ENCODE results near the gene FOSL1. TPM values are rescaled to one million over a fixed set of nuclear protein-coding genes. Genes with fewer than 3 reads are reported as not detected.

FOSL1 gene
- polyA plus RNA-seq (2013, experiment 1 of 2; ENCODE audit: insufficient read length): 167 TPM
- 32.8 TPM for polyA plus RNA-seq (2013, experiment 2 of 2; ENCODE audit: insufficient read length)

GRCh38 chr11:65900125-65900898 lies at the start of gene FOSL1:
TSS of gene FOSL1 (minus strand) at chr11:65900388. CDS start at chr11:65900339, 49 bp downstream.
- peak; percentile 97 for DNase-seq

GRCh38 chr11:65947603-65948125 lies 47.5 kb upstream of the FOSL1 start:
- no peak for DNase-seq

DNA sequence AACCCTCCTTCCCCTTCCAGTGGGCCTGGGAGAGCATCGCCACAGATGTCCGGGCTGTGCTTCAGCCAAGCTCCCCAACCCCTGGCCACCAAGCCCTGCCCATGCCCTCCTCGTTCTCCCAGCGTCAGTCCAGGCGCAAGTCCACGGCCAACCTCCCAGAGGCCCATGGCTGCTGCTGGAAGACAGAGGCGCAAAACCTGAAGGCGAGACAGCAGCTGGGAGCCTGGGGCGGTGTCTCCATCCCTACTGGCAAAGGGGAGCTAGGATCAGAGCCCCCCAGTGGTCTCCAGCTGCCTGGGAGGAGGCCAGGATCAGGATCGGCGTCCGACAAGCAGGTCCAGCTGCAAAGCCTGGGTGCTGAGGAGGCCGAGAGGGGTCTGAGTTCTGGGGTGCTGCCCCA lies 46.9 kb upstream of the FOSL1 start:
- DNase-seq: no peak

GRCh38 chr11:65946655-65947054 lies 46.5 kb upstream of the FOSL1 start:
- no peak for DNase-seq

- no peak for DNase-seq
Measured at GRCh38 chr11:65945941-65946558, 45.9 kb upstream of the FOSL1 start.

DNA sequence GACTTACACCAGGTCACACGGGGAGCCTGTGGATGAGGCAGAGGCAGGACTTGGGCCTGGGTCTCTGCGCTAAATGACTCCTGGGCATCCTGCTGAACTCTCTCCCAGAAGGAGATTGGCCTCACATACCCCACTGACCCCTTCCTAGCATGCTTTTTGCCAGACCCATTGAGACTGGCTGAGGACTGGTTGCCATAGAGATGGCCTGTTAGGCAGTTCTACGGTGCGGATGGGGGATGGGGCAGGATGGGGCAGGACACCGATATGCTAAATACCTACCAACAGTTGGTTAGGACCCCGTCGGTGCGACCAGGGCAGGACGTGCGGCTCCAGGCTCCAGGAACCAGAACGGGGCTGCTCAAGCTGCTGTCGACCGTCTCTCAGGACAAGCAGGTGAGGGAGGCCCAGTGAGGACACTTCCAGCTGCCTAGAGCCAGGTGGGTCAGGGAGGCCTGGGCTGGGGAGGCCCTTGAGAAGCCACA lies 45.3 kb upstream of the FOSL1 start, which contains the start of gene TSGA10IP:
TSS of gene TSGA10IP (plus strand) at position 51 of the 482 bp plus-strand sequence. CDS start at position 247, 196 bp downstream.
- no peak for DNase-seq

DNA sequence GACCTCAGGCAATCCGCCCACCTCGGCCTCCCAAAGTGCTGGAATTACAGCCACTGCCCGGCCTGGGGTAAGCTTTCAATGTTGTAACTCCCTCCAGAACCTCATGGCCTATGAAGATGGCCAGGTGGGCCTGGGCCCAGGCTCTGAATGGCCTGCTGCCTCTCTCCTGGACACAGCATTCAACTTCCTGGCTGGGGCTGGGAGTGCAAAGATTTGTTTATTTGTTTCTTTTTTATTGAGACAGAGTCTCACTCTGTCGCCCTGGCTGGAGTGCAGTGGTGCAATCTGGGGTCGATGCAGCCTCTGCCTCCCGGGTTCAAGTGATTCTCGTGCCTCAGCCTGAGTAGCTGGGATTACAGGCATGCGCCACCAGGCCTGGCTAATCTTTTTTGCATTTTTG lies 44.6 kb upstream of the FOSL1 start:
- no peak for DNase-seq

DNA sequence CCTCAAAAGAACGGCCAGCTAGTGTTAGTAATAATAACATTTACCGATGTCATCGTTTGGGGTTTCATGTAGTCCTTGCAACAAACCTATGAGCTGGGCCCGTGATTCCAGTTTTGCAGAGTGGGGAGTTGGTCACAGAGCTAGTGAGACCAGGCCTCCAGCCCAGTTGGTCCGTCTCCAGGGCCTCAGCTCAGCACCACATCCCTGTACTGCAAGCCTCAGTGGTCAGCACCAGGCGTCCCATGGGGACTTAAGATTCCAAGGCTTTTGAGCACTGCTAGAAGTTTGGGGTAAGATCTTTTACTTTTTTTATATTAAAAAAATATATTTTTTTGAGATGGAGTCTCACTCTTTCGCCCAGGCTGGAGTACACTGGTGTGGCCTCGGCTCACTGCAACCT lies 44.0 kb upstream of the FOSL1 start:
- DNase-seq: no peak

- no peak for DNase-seq
Measured at GRCh38 chr11:65942531-65942930, 42.3 kb upstream of the FOSL1 start.

DNA sequence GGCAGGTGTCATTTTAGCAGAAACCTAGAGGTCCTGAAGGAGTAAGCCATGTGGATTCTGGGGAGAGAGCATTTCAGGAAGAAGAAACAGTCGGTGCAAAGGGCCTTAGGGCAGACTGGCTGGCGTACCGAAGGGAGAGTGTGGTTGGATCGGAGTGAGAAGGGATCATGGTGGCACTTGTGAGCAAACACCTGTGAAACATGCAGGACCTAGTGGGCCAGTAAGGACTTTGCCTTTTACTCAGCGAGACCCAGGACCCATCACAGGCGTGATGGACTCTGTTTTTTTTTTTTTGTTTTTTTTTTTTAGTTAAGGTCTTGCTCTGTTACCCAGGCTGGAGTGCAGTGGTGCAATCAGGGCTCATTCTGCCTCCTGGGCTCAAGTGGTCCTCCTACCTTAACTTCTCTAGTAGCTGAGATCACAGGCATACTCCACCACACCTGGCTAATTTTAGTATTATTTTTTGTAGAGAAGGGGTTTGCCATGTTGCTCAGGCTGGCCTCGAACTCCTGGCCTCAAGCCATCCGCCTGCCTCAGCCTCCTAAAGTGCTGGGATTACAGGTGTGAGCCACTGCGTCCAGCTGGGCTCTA lies 41.6 kb upstream of the FOSL1 start:
- no peak for DNase-seq

GRCh38 chr11:65937766-65938165 lies 37.6 kb upstream of the FOSL1 start:
- DNase-seq: no peak

GRCh38 chr11:65934014-65934413 lies 33.8 kb upstream of the FOSL1 start:
- no peak for DNase-seq

GRCh38 chr11:65932558-65932919 lies 32.4 kb upstream of the FOSL1 start:
- DNase-seq: peak; percentile 45

GRCh38 chr11:65931773-65932557 lies 31.8 kb upstream of the FOSL1 start:
- DNase-seq: no peak

DNA sequence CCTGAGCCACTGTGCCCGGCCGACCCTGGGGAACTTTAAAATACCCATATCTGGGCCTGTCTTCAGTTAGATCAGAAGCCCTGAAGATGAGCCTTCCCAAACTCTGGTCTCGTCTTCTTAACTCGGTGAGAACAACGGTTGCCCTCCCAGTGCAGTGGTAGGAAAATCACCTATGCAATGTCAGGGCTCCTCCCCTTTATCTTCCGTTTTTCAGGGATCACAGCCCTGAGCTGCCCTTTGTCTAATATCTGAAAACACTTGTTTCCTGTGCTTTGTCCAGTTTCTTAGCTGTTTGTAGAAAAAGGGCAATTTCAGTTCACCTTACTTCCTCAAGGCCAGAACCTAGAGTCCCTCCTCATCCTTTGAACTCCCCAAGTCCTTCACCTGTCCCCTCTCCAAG lies 28.5 kb upstream of the FOSL1 start:
- DNase-seq: no peak

DNA sequence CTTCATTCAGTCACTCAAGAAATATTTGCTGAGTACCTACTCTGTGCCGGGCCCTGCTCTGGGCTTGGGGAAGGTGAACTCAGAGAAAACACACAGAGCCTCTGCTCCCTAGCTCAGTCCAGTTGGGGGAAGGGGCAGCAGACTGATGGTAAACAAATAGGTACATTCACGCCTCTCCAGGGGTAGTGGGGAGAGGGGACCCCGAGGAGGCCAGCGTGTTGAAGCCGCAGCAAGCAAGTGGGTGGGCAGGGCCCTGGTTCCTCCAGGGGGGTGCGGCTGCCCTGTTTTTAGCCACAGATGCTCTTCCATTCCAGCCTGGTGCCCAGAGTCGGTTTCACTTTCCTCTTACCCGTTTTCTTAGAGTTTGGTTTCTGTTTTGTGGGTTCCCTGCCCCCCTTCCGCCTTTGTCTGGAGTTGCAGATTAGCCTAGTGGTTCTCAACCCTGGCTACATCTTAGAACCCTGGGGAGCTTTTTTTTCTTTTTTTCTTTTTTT lies 27.8 kb upstream of the FOSL1 start:
- no peak for DNase-seq

DNA sequence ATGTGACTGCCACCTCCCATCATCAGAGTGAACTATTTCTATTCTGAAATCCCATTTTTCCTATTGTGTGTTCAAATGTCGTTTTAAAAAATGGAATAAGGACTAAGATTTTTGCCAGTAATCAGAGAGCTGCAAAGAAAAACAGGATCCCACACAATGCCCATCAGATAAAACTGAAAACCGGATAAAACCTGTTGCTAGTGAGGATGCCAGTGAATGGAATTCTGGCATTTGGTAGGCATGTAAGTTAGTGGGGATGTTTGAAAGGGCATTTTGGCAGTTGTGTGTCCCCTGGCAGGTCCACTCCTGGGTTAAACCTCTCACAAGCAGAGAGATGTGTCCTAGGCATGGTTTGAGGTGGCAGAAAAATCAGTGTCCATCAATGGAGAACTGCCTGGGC lies 25.2 kb upstream of the FOSL1 start:
- no peak for DNase-seq

DNA sequence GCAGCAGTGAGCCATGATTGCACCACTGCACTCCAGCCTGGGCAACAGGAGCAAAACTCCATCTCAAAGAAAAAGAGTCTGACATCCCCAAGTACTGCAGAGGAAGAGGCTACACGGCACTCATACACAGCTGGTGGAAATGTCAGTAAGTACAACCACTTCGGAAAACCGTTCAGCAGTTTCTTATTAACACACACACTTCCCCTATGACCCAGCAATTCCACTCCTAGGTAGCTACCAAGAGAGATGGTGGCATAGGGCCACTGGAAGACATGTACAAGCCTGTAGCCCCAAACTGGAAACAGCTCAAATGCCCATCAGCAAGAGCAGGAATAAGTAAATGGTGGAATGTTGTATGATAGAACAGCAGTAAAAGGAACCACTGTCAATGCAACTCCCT lies 22.4 kb upstream of the FOSL1 start:
- DNase-seq: no peak

GRCh38 chr11:65921876-65922275 lies 21.7 kb upstream of the FOSL1 start:
- no peak for DNase-seq

DNA sequence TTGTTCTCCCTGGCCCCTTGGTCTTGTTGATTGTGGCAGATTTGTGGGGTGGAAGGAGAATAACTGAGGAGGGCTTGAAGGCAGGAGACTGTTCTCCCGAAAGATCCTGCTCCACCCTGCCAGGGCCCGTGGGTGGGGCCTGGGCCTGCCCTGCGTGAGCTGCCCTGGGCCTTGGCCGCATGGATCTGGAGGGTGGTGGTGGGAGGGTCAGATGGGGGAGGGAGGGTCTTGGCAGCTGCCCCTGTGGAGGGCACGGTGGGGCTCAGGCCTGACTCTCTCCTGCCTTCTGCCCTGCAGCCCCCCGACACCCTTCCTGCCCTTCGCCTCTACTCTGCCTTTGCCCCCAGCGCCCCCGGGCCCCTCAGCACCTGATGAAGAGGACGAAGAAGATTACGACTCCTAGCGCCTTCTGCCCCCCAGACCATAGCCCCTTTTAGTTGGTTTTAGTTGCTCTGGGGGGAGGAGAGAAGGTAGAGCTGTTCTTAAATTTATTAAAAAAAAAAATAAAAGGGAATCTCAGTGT lies 20.9 kb upstream of the FOSL1 start:
- no peak for DNase-seq

GRCh38 chr11:65920372-65920802 lies 20.2 kb upstream of the FOSL1 start:
- DNase-seq: no peak
